ENCODE results near the gene HSPA1B.

The HSPA1B gene

DNA sequence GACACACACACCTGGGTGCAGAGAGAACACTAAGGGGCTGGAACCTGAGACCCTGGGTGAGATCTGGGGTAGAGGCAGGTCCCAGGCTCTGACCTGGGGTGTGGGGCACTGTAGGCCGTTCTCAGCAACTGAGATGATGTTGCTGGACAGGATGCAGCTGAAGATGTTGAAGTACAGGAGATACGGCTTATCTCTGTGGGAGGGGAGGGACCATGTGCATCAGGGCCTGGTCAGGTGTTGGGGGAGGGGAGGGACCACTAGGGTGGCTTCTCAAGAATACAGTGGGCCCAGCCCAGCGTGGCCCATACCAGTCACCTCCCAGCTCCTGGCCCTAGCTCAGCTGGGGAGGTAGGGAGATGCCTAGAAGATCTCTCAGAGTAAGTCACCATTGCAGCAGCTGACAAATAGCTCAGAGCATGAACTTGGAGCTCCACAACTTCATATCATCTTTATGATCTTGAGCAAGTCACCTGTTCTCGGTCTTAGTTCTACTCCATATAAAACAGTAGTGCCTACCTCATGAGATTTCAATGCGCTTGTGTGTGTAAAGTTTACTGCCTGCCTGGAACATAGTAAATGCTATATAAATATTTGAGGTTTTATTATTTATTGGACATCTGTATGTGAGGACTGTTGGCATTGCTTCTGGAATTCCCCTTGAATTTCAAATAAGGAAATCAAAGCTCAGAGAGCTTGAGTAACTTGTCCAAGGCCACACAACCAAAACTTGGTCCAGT lies 47.5 kb downstream of the HSPA1B start:
- Histone ChIP-seq H3K79me2 (ENCODE audit: control insufficient read depth, low read length) (no peaks in the 10 kb centered on the region), H3K4me1 (ENCODE audit: control insufficient read depth, low read length) (peaks cover 11% of the 10 kb centered on the region), H3K36me3 (ENCODE audit: control insufficient read depth, low read length) (peaks cover 5% of the 10 kb centered on the region), H3F3A (ENCODE audit: control insufficient read depth, insufficient read depth) (no peaks in the 10 kb centered on the region), H3K4me2 (ENCODE audit: low read length) (no peak overlapping the region), H4K20me1 (ENCODE audit: control insufficient read depth, insufficient read depth, low read depth, low read length) (no peaks in the 10 kb centered on the region), H3K9me2 (replicated peaks; ENCODE audit: control insufficient read depth, low read length) (no peaks in the 10 kb centered on the region), H3K27me3 (ENCODE audit: control insufficient read depth, low read length) (no peaks in the 10 kb centered on the region), H3K9me3 (ENCODE audit: control insufficient read depth, insufficient read depth, low read length) (no peaks in the 10 kb centered on the region), H3K4me3 (ENCODE audit: low read length) (no peak overlapping the region), H3K27ac (ENCODE audit: low read depth, low read length) (no peak overlapping the region)
- TF ChIP-seq, protein P1, sequence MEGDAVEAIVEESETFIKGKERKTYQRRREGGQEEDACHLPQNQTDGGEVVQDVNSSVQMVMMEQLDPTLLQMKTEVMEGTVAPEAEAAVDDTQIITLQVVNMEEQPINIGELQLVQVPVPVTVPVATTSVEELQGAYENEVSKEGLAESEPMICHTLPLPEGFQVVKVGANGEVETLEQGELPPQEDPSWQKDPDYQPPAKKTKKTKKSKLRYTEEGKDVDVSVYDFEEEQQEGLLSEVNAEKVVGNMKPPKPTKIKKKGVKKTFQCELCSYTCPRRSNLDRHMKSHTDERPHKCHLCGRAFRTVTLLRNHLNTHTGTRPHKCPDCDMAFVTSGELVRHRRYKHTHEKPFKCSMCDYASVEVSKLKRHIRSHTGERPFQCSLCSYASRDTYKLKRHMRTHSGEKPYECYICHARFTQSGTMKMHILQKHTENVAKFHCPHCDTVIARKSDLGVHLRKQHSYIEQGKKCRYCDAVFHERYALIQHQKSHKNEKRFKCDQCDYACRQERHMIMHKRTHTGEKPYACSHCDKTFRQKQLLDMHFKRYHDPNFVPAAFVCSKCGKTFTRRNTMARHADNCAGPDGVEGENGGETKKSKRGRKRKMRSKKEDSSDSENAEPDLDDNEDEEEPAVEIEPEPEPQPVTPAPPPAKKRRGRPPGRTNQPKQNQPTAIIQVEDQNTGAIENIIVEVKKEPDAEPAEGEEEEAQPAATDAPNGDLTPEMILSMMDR (IDR thresholded peaks at IDR 0.05; ENCODE audit: low read depth, low read length, poor library complexity, severe bottlenecking): no peak
- no peak for TF ChIP-seq EZH2phosphoT487 (IDR thresholded peaks at IDR 0.05; ENCODE audit: borderline replicate concordance, low read length)

DNA sequence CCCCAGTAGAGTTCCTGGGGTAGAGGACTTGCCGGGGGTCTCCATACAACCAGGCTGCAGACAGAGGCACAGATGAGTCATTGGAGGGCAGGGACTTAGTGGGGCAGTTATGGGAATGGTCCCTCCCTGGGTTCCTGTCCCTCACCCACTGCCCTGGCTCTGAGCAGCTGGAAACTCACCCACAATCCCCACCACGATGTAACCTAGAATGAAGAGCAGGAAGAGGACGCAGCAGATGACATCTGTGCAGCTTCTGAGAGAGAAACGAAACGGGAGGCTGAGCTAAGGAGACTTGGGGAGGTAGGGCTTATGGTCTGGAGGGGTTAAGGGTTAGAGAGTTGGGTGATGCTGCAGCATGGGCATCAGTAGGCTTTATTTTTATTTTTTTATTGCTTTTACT lies 48.3 kb downstream of the HSPA1B start:
- H3K36me3 ChIP-seq (ENCODE audit: control insufficient read depth, low read length): peaks cover 14% of the 10 kb centered on the region
- TF ChIP-seq EZH2phosphoT487 (IDR thresholded peaks at IDR 0.05; ENCODE audit: borderline replicate concordance, low read length): no peak
- TF ChIP-seq, protein P1 (IDR thresholded peaks at IDR 0.05; ENCODE audit: low read depth, low read length, poor library complexity, severe bottlenecking): no peak
- H3K9me2 ChIP-seq (replicated peaks; ENCODE audit: control insufficient read depth, low read length): no peaks in the 10 kb centered on the region
- no peaks in the 10 kb centered on the region for H3K27me3 ChIP-seq (ENCODE audit: control insufficient read depth, low read length)
- H3K4me1 ChIP-seq (ENCODE audit: control insufficient read depth, low read length): peaks cover 11% of the 10 kb centered on the region
- H4K20me1 ChIP-seq (ENCODE audit: control insufficient read depth, insufficient read depth, low read depth, low read length): no peaks in the 10 kb centered on the region
- H3K4me2 ChIP-seq (ENCODE audit: low read length): no peak overlapping the region
- H3K27ac ChIP-seq (ENCODE audit: low read depth, low read length): no peak overlapping the region
- no peaks in the 10 kb centered on the region for H3K79me2 ChIP-seq (ENCODE audit: control insufficient read depth, low read length)
- H3K9me3 ChIP-seq (ENCODE audit: control insufficient read depth, insufficient read depth, low read length): no peaks in the 10 kb centered on the region
- H3F3A ChIP-seq (ENCODE audit: control insufficient read depth, insufficient read depth): no peaks in the 10 kb centered on the region
- no peak overlapping the region for H3K4me3 ChIP-seq (ENCODE audit: low read length)

DNA sequence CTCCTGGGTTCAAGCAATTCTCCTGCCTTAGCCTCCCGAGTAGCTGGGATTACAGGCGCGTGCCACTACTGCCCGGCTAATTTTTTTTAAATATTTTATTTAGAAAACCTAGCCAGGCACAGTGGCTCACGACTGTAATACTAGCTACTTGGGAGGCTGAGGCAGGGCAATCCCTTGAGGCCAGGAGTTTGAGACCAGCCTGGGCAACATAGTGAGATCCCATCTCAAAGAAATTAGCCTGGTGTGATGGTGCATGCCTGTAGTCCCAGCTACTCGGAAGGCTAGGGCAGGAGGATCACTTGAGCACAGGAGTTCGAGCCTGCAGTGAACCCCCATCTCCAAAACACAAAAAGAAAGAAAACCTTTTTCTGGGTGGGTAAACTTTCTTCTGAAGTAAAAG lies 48.8 kb downstream of the HSPA1B start:
- Histone ChIP-seq H3F3A (ENCODE audit: control insufficient read depth, insufficient read depth) (no peaks in the 10 kb centered on the region), H3K4me2 (ENCODE audit: low read length) (no peak overlapping the region), H3K4me3 (ENCODE audit: low read length) (no peak overlapping the region), H3K27me3 (ENCODE audit: control insufficient read depth, low read length) (no peaks in the 10 kb centered on the region), H3K36me3 (ENCODE audit: control insufficient read depth, low read length) (peaks cover 19% of the 10 kb centered on the region), H3K79me2 (ENCODE audit: control insufficient read depth, low read length) (no peaks in the 10 kb centered on the region), H3K9me2 (replicated peaks; ENCODE audit: control insufficient read depth, low read length) (no peaks in the 10 kb centered on the region), H3K4me1 (ENCODE audit: control insufficient read depth, low read length) (peaks cover 11% of the 10 kb centered on the region), H3K9me3 (ENCODE audit: control insufficient read depth, insufficient read depth, low read length) (no peaks in the 10 kb centered on the region), H3K27ac (ENCODE audit: low read depth, low read length) (no peak overlapping the region), H4K20me1 (ENCODE audit: control insufficient read depth, insufficient read depth, low read depth, low read length) (no peaks in the 10 kb centered on the region)
- TF ChIP-seq, protein P1 (IDR thresholded peaks at IDR 0.05; ENCODE audit: low read depth, low read length, poor library complexity, severe bottlenecking): no peak
- TF ChIP-seq EZH2phosphoT487 (IDR thresholded peaks at IDR 0.05; ENCODE audit: borderline replicate concordance, low read length): no peak
